Uterus (tissue), 4 donors: Measurements from ENCODE around the gene LRP1-AS. TPM values are rescaled to one million over a fixed set of nuclear protein-coding genes. Genes with fewer than 3 reads are reported as not detected.

ENCODE experiments used
- DNase-seq, 2 donors: peaks; one replicate each; pipeline ENCODE4 v3.0.0-alpha.2; 2019 to 2020
- H3K27ac ChIP-seq, 2 donors: fragments of 200-600 bp; sonication (generic); 1 replicate in 1 of 2; 2 replicates in 1 of 2; pipeline ENCODE4 v1.5.1; 2016 to 2018
- H3K27me3 ChIP-seq, 2 donors: fragments of 200-600 bp; sonication (generic); one replicate each; pipeline ENCODE4 v1.5.1; 2018 to 2019; ENCODE audit warnings: control low read depth in 1 of 2
- H3K36me3 ChIP-seq, 2 donors: fragments of 200-600 bp; sonication (generic); one replicate each; pipeline ENCODE4 v1.5.1; 2019; ENCODE audit warnings: control low read depth in 1 of 2
- H3K4me1 ChIP-seq, 2 donors: fragments of 200-600 bp; sonication (generic); one replicate each; pipeline ENCODE4 v1.5.1; 2018 to 2019; ENCODE audit warnings: control low read depth in 1 of 2
- H3K4me3 ChIP-seq, 2 donors: fragments of 200-600 bp; sonication (generic); 1 replicate in 1 of 2; 2 replicates in 1 of 2; pipeline ENCODE4 v1.5.1; 2018 to 2019; ENCODE audit warnings: mild to moderate bottlenecking in 1 of 2
- H3K9me3 ChIP-seq, 2 donors: fragments of 200-600 bp; sonication (generic); one replicate each; pipeline ENCODE4 v1.5.1; 2019; ENCODE audit warnings: control low read depth in 1 of 2
- CTCF ChIP-seq, 4 experiments: fragments of 200-600 bp in 2 of 4; fragments of 450-650 bp in 2 of 4; sonication (generic) in 2 of 4; IDR thresholded peaks; one replicate each; pipeline ENCODE4 v1.5.1; 2016 to 2019; ENCODE audit warnings: antibody characterized with exemption in 4 of 4, mild to moderate bottlenecking in 2 of 4, moderate library complexity in 1 of 4
- POLR2A ChIP-seq, 2 donors: fragments of 450-650 bp; IDR thresholded peaks; one replicate each; pipeline ENCODE4 v1.6.1; 2016; ENCODE audit warnings: antibody characterized with exemption in 2 of 2, mild to moderate bottlenecking in 1 of 2, moderate library complexity in 1 of 2
- intact Hi-C: fragments of 100-400 bp; cut with DNase I; formaldehyde crosslinking; loops from one replicate; pipeline ENCODE4 v1.15.1; 2023; ENCODE audit warnings: low total_unique reads
- total RNA-seq, 4 donors: library from RNA; depleted of rRNA in 3 of 4; stranded (reverse); fragments of >200 nt in 3 of 4; gene quantifications; one replicate each; pipeline versions ENCODE4 v1.1.0 to v1.2.4, GENCODE V29; 2014 to 2023
- donor health status: DM: yes; HTN: yes; CAD: no.

LRP1-AS gene
- total RNA-seq, 4 donors from 2014 or later = not detected

- H3K4me3 ChIP-seq = no peak overlapping the region
- peak overlapping the region; percentile 99 to 100 for H3K27ac ChIP-seq
- intact Hi-C loops = no loop called here
- TF ChIP-seq CTCF (IDR thresholded peaks at IDR 0.05) (no peak), POLR2A (IDR thresholded peaks at IDR 0.05) (no peak)
- peak in 1 of 2 donors; percentile 17 for DNase-seq
- no peaks in the 10 kb centered on the region for H3K36me3 ChIP-seq
- no peaks in the 10 kb centered on the region for H3K27me3 ChIP-seq
- no peaks in the 10 kb centered on the region for H3K9me3 ChIP-seq
- peaks cover 21 to 24% of the 10 kb centered on the region in 2 donors for H3K4me1 ChIP-seq
These were observed 4.7 kb downstream of the LRP1-AS start for GRCh38 chr12:57142727-57143126.

- DNase-seq = peak; percentile 68 to 73
- Histone ChIP-seq H3K27ac (peak overlapping the region; percentile 99 to 100), H3K4me3 (no peak overlapping the region), H3K9me3 (no peaks in the 10 kb centered on the region), H3K27me3 (no peaks in the 10 kb centered on the region), H3K4me1 (peaks cover 17 to 18% of the 10 kb centered on the region in 2 donors), H3K36me3 (no peaks in the 10 kb centered on the region)
- TF ChIP-seq CTCF (IDR thresholded peaks at IDR 0.05) (no peak), POLR2A (IDR thresholded peaks at IDR 0.05) (no peak)
- intact Hi-C loops = no loop called here
These were observed 5.3 kb downstream of the LRP1-AS start for GRCh38 chr12:57142121-57142520.

- TF ChIP-seq CTCF (IDR thresholded peaks at IDR 0.05) (no peak), POLR2A (IDR thresholded peaks at IDR 0.05) (no peak)
- Histone ChIP-seq H3K36me3 (no peaks in the 10 kb centered on the region), H3K4me3 (no peak overlapping the region), H3K9me3 (no peaks in the 10 kb centered on the region), H3K27ac (peak overlapping the region; percentile 99 to 100), H3K4me1 (peaks cover 11 to 16% of the 10 kb centered on the region in 2 donors), H3K27me3 (no peaks in the 10 kb centered on the region)
- peak in 1 of 2 donors; percentile 14 for DNase-seq
- intact Hi-C loops = no loop called here
These were observed 6.2 kb downstream of the LRP1-AS start for GRCh38 chr12:57141249-57141648.

GRCh38 chr12:57139796-57140649 lies 7.4 kb downstream of the LRP1-AS start:
- Histone ChIP-seq H3K4me3 (no peak overlapping the region), H3K27me3 (no peaks in the 10 kb centered on the region), H3K36me3 (no peaks in the 10 kb centered on the region), H3K4me1 (peaks cover 13 to 21% of the 10 kb centered on the region in 2 donors), H3K9me3 (no peaks in the 10 kb centered on the region), H3K27ac (peak overlapping the region; percentile 99 to 100)
- peak in 1 of 2 donors; percentile 35 for DNase-seq
- intact Hi-C loops = no loop called here
- TF ChIP-seq POLR2A (IDR thresholded peaks at IDR 0.05) (no peak), CTCF (IDR thresholded peaks at IDR 0.05) (no peak)

GRCh38 chr12:57138526-57139272 lies 8.7 kb downstream of the LRP1-AS start:
- peak overlapping the region; percentile 99 to 100 for H3K27ac ChIP-seq
- H3K27me3 ChIP-seq = no peaks in the 10 kb centered on the region
- intact Hi-C loops = no loop called here
- peak; percentile 83 for DNase-seq
- H3K9me3 ChIP-seq = no peaks in the 10 kb centered on the region
- TF ChIP-seq CTCF (IDR thresholded peaks at IDR 0.05) (no peak), POLR2A (IDR thresholded peaks at IDR 0.05) (no peak)
- no peak overlapping the region for H3K4me3 ChIP-seq
- peaks cover 13 to 25% of the 10 kb centered on the region in 2 donors for H3K4me1 ChIP-seq
- H3K36me3 ChIP-seq = no peaks in the 10 kb centered on the region
